Right lobe of liver (tissue), 4 donors: ENCODE measurements around the gene CTRB2.

Experiments
- POLR2A ChIP-seq: fragments of 450-650 bp; IDR thresholded peaks from one replicate; pipeline ENCODE4 v1.6.1; 2017; ENCODE audit warnings: antibody characterized with exemption, mild to moderate bottlenecking
- TF ChIP-seq, protein P1 (sequence below), 4 donors: fragments of 200-600 bp in 3 of 4; fragments of 450-650 bp in 1 of 4; IDR thresholded peaks; one replicate each; pipeline versions ENCODE4 v1.5.1 to v1.8.0; 2016 to 2022; ENCODE audit warnings: antibody characterized with exemption in 4 of 4, mild to moderate bottlenecking in 2 of 4
- donor health status: DM: no; HTN: no; CAD: no.
- donor health status: DM: no; HTN: no; CAD: no.
- donor health status: DM: no; HTN: yes; CAD: no.

DNA sequence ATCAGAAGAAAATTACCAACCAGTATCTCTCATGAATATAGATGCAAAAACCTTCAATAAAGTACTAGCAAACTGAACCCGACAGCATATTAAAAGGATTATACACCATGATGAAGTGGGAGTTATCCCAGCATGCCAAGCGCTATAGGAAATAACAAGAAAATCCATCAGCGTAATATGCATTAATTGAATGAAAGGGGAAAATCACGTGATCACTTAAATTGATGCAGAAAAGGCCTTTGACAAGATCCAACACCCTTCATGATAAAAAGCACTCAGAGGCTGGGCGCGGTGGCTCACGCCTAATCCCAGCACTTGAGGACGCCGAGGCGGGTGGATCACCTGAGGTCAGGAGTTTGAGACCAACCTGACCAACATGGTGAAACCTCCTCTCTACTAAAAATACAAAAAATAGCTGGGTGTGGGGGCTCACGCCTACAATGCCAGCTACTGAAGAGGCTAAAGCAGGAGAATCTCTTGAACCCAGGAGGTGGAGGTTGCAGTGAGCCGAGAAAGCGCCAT lies 4.8 kb downstream of the CTRB2 start:
- TF ChIP-seq, protein P1, sequence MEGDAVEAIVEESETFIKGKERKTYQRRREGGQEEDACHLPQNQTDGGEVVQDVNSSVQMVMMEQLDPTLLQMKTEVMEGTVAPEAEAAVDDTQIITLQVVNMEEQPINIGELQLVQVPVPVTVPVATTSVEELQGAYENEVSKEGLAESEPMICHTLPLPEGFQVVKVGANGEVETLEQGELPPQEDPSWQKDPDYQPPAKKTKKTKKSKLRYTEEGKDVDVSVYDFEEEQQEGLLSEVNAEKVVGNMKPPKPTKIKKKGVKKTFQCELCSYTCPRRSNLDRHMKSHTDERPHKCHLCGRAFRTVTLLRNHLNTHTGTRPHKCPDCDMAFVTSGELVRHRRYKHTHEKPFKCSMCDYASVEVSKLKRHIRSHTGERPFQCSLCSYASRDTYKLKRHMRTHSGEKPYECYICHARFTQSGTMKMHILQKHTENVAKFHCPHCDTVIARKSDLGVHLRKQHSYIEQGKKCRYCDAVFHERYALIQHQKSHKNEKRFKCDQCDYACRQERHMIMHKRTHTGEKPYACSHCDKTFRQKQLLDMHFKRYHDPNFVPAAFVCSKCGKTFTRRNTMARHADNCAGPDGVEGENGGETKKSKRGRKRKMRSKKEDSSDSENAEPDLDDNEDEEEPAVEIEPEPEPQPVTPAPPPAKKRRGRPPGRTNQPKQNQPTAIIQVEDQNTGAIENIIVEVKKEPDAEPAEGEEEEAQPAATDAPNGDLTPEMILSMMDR (IDR thresholded peaks at IDR 0.05): no peak
- no peak for TF ChIP-seq POLR2A
